Fibroblast of peridontal ligament (primary cell): ENCODE results near the gene F2R.
A peak's percentile ranks its signal among the peaks of the same experiment; 100 is the strongest.

Experiments
- DNase-seq: peaks from one replicate; pipeline ENCODE4 v3.0.0-alpha.2; 2010; ENCODE audit errors: extremely low read depth

The F2R gene

GRCh38 chr5:76690704-76691466 is 25.0 kb upstream of the F2R start:
- peak; percentile 79 for DNase-seq

DNA sequence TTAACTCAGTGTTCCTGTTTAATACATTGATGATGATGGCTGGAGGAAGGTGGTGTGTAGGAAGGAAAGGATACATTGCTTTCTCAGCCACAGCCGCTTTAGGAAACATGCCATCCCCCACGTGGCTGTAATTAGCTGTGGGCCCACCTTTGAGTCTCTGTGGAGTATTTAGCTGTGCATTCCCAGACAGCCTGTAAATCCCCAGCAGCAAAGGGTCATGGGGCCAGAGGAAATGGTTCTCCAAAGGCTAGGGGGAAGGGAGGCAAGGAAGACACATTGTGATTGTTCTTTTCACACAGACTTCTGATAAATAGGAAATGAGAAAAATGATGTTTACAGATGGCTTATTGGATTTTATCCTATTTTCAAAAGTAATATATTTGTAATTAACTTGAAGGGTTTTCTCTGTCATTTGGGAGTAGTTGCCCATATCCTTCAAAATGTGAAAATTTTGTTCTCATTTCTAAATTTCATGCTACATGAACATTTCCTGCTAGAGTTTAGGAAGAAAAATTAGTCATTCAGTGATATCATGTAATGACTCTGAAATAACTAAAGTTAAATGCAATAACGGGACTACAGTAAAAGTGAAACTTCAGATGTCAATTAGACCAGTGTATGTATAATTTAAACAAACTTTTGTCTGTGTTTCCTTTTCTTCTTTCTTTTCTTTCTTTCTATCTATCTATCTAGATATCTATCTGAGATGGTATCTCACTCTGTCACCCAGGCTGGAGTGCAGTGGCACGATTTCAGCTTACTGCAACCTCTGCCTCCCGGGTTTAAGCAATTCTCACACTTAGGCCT is 24.3 kb upstream of the F2R start:
- peak; percentile 74 for DNase-seq

GRCh38 chr5:76692274-76692540 is 23.7 kb upstream of the F2R start:
- DNase-seq: no peak

- no peak for DNase-seq
These were observed 23.3 kb upstream of the F2R start for GRCh38 chr5:76692651-76693050.

- DNase-seq: no peak
These were observed 22.8 kb upstream of the F2R start for GRCh38 chr5:76693141-76693540.

DNA sequence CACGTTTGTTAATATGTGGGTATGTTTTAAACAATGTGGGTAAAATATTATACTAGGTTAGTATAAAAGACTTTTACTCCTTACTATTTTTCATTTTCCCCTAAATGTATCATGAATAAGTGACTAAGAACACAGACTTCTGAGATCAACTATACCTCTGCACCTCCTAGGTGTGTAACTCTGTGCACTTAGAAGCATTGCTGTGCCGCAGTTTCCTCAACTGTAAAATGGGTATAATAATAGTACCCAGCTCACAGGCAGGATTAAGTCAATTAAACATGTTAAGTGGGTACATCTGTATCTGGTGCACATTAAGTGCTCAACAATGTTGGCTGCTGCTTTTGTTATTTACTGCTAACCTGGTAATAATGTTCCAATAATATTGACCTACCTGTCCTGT is 21.6 kb upstream of the F2R start:
- DNase-seq: no peak

DNA sequence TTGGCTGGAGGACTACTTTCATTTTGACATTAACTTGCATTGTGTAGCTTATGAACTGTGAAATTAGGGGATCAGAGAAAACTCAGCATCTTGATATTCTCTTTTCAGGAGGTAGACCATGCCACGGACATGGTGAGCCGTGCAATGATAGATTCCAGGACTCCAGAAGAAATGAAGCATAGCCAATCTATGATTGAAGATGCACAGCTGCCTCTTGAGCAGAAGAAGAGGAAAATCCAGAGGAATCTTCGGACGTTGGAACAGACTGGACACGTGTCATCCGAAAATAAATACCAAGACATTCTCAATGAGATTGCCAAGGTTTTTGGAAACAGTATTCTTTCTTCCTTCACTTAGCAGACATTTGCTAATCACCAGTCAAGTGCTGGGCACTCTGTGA is 20.6 kb upstream of the F2R start:
- no peak for DNase-seq

GRCh38 chr5:76696251-76696650 is 19.7 kb upstream of the F2R start:
- no peak for DNase-seq

DNA sequence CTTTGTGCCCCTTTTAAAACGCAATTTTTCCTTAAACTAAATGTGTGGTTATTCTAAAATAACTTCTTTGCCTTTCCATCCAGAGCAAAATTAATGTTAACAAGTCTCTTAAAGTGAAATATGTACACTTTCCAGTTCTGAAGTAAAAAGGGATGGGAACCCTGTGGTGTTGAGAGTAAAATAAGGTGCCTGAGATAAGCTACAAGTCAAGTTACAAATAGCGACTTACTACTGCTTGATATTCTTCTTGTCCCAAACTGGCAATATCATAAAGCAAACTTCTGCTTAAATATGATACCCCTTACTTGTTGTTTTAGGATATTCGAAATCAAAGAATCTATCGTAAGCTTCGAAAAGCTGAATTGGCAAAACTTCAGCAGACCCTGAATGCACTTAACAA is 18.3 kb upstream of the F2R start:
- DNase-seq: no peak

DNA sequence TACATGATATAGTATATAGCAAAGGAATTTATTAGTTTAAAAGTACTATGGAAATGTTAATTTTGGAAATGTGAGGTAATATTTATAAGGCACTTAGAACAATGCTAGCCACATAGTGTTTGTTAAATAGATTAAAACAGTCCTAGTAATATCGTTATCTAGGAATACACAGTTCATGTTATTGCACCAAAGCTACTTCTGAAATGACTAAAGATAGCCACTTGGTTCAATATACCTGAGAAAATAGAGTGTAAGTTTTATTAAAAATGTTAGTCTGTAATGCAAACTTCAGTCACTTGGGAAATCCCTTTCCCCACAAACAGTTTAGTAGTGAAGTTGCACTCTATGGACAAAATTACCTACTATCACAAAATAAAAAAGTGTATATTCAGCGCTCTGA is 15.4 kb upstream of the F2R start:
- no peak for DNase-seq

DNA sequence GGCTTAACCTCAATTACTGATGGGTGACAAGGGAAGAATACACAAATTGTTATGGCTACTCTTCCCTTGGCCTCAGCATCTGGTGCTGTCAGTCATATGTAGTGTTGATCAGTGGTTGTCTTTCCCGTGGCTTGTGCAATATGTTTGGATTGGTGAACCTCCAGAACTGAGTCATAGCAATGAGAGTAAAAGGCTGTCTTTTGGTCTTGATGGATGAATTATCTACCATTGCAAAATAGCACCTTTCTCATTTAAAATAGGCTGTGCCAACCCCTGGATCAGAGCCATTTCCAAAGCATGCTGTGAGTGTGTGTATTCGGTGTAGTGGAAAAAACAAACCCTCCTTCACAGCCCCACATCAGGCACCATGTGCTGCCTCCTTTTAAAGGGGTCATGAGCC is 14.6 kb upstream of the F2R start:
- DNase-seq: peak; percentile 92

DNA sequence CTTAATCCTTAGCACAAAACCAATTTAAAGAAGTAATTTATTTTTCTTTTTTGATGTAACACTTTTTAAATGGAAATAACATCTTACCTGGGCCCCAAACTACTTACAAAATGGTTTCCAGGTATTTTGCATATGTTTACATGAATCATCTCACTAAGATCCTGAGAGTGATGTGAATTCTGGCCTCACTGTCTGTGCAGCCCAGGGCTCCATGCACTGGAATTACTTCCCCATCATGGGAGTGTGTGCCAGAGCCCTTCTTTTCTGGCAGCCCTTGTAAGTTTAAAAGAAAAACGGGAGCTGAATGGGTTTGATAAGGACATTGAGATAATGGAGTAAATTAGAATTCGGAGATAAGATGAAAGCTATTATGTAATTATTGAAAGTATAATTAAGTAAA is 12.2 kb upstream of the F2R start:
- no peak for DNase-seq

DNA sequence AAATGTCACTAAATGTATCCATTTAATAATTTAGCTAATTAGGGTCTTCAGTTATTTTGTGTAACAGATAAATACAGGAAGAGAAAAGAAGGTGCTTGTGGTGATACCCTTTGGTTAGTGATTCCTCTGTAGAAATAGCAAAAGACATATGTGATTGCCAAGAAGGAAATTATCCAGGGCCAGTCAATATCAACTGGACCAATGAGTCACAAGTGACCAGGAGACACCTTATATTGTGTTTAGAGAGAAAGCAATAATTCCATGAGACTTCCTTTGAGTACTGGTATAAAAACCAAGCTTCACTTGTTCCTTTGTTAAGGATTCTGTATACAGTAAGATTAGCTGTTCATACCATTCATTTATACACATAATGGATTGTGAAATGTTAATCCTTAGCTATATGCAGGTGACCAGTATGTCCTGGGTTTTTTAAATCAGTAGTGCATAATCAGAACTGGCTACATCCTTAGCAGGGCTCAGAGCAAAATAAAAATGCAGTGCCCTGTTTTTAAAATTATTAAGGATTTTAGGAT is 11.7 kb upstream of the F2R start:
- DNase-seq: no peak

DNA sequence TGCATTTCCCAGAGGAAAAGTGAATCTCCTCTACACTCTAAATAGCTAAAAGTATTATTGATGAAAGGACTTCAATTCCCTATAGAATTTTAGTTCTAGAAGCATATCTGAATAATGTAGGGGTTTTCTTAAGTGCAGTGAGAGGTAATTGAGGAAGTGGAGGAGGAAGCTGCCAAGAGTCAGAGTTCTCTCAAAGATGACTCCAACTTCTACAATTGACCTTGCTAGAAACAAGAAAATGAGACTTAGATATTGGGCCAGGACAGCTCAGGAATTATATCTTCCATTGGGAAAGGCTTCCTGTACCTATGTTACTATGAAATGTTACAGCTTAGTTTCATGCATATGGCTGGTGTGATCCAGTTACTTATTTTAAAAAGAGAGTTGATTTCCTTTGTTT is 10.4 kb upstream of the F2R start:
- no peak for DNase-seq

- peak; percentile 95 for DNase-seq
These were observed 6.2 kb upstream of the F2R start for GRCh38 chr5:76709762-76710161.

- DNase-seq: peak; percentile 83
These were observed 4.9 kb upstream of the F2R start for GRCh38 chr5:76710991-76711390.

- DNase-seq: no peak
These were observed 1.0 kb upstream of the F2R start for GRCh38 chr5:76714751-76715485.

GRCh38 chr5:76715486-76715735 is 515 bp upstream of the F2R start:
- DNase-seq: no peak

GRCh38 chr5:76716456-76717157 is 681 bp downstream of the F2R start:
- no peak for DNase-seq

DNA sequence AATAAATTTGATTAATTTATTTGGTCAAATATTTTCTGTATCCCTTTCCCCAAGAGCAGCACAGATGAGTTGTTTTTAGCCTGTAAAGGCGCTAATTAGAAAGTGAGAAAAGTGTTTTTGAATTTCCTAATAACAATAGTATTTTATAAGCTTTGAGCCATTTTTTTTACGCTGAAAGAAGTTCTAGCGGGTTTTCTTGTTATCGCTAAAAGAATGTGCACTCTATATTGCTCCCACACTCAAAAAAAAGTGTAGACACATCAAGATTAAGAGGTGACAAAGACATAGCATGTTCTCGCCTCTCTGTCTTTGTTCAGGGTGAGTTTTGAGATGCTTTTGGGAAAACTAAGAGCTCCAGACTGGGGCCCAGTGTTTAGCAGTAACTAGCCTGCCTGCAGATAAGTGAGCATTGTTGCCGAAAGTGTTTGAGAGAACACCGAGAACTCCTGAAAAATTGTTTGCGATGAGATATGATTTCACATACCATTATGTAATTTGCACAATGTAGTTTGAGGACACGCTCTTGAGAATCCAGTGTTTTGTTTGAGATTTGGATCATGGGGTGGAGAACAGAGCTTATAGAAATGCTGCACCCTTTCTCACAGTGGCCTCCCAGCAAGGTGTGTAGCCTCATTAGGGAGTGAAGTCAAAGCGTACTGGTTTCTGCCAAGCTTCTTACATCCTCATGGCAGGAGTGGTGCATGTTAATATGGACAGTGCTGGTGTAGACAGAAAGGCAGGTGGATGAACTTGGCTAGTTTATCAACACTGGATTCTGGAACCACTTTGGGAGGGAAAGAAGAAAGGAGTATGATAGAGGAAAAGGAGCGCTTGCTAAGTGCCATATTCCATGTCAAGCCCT is 1.5 kb downstream of the F2R start:
- DNase-seq: peak; percentile 46

- no peak for DNase-seq
These were observed 2.5 kb downstream of the F2R start for GRCh38 chr5:76718381-76718832.
